IMR-90 (cell line): ENCODE results near the gene SARS1. TPM values are rescaled to one million over a fixed set of nuclear protein-coding genes. Genes with fewer than 3 reads are reported as not detected.

ENCODE experiments used
- ATAC-seq: fragments of 200-7000 bp; cut with Tn5 transposase; 2 replicates; pipeline ENCODE4 v1.9.1; 2020; ENCODE audit warnings: low read depth, mild to moderate bottlenecking, moderate library complexity
- BruUV-seq: library from RNA; stranded (reverse); fragments of 400-500 nt; replicated peaks from 2 replicates; lab custom pipeline; 2021; lab: Mats Ljungman, UMichigan
- CTCF ChIA-PET: fragments of 300-600 bp; formaldehyde crosslinking; extraction: SDS; loops from one replicate; lab custom pipeline; 2021; ENCODE audit warnings: antibody characterized with exemption; lab: Yijun Ruan, JAX
- POLR2A ChIA-PET: fragments of 300-600 bp; sonication (Branson Sonifier 250); formaldehyde crosslinking; loops from one replicate; lab custom pipeline; 2022; ENCODE audit warnings: antibody characterized with exemption; ENCODE audit not compliant: unreplicated experiment; lab: Charles Lee
- DNase-seq: peaks from one replicate; pipeline ENCODE4 v3.0.0; 2013
- H2AFZ ChIP-seq: replicated peaks from 2 replicates; pipeline ENCODE3; 2013; ENCODE audit warnings: low read length, mild to moderate bottlenecking; ENCODE audit not compliant: poor library complexity
- H2AK5ac ChIP-seq: 2 replicates; pipeline ENCODE4 v1.6.1; 2013; ENCODE audit warnings: low read depth, low read length, inconsistent platforms
- H2AK9ac ChIP-seq: replicated peaks from 2 replicates; pipeline ENCODE3; 2013; ENCODE audit warnings: mild to moderate bottlenecking, low read depth, low read length, moderate library complexity; ENCODE audit not compliant: poor library complexity
- H2BK120ac ChIP-seq: 2 replicates; pipeline ENCODE4 v1.6.1; 2013; ENCODE audit warnings: low read depth, low read length, inconsistent platforms
- H2BK15ac ChIP-seq: 3 replicates; pipeline ENCODE4 v1.6.1; 2013; ENCODE audit warnings: low read depth, low read length, inconsistent platforms
- H2BK20ac ChIP-seq: 2 replicates; pipeline ENCODE4 v1.6.1; 2013; ENCODE audit warnings: low read depth, mild to moderate bottlenecking, inconsistent platforms, low read length, moderate library complexity
- H2BK5ac ChIP-seq: 2 replicates; pipeline ENCODE4 v1.6.1; 2013; ENCODE audit warnings: mild to moderate bottlenecking, low read depth, low read length, inconsistent platforms; ENCODE audit not compliant: poor library complexity, severe bottlenecking
- H3K14ac ChIP-seq: replicated peaks from 2 replicates; pipeline ENCODE4 v1.6.1; 2013; ENCODE audit warnings: low read depth, low read length, inconsistent platforms
- H3K18ac ChIP-seq: 2 replicates; pipeline ENCODE4 v1.6.1; 2013; ENCODE audit warnings: low read depth, low read length, control low read depth
- H3K23ac ChIP-seq: 2 replicates; pipeline ENCODE4 v1.6.1; 2013; ENCODE audit warnings: low read depth, low read length, inconsistent platforms
- H3K27ac ChIP-seq: 2 replicates; pipeline ENCODE4 v1.5.1; 2013; ENCODE audit warnings: mild to moderate bottlenecking, control low read depth, low read length; ENCODE audit not compliant: insufficient read depth
- H3K27me3 ChIP-seq: 2 replicates; pipeline ENCODE4 v1.6.1; 2013; ENCODE audit warnings: low read length; ENCODE audit not compliant: control insufficient read depth, insufficient read depth
- H3K36me3 ChIP-seq: 2 replicates; pipeline ENCODE4 v1.6.1; 2013; ENCODE audit warnings: low read length, mixed read lengths; ENCODE audit not compliant: control insufficient read depth, insufficient read depth
- H3K4ac ChIP-seq: 2 replicates; pipeline ENCODE4 v1.6.1; 2013; ENCODE audit warnings: low read depth, low read length, inconsistent platforms
- H3K4me1 ChIP-seq: 2 replicates; pipeline ENCODE4 v1.6.1; 2013; ENCODE audit warnings: low read length, mixed read lengths; ENCODE audit not compliant: control insufficient read depth, insufficient read depth
- H3K4me2 ChIP-seq: 2 replicates; pipeline ENCODE4 v1.6.1; 2013; ENCODE audit warnings: low read depth, mild to moderate bottlenecking, control low read depth, low read length, moderate library complexity
- H3K4me3 ChIP-seq: 2 replicates; pipeline ENCODE4 v1.5.1; 2013; ENCODE audit warnings: low read depth, mild to moderate bottlenecking, control low read depth, low read length, moderate library complexity; ENCODE audit not compliant: insufficient read depth
- H3K56ac ChIP-seq: 2 replicates; pipeline ENCODE4 v1.6.1; 2013; ENCODE audit warnings: low read length, inconsistent platforms; ENCODE audit not compliant: insufficient read depth; ENCODE audit errors: extremely low read depth
- H3K79me1 ChIP-seq, 2 experiments: 2 replicates each; pipeline ENCODE4 v1.6.1; 2013; ENCODE audit warnings: low read length in 2 of 2, inconsistent platforms in 1 of 2, low read depth in 1 of 2
- H3K9ac ChIP-seq: 2 replicates; pipeline ENCODE4 v1.6.1; 2013; ENCODE audit warnings: low read depth, low read length, control low read depth
- H3K9me1 ChIP-seq: 2 replicates; pipeline ENCODE4 v1.6.1; 2013; ENCODE audit warnings: low read length, inconsistent platforms; ENCODE audit not compliant: insufficient read depth
- H3K9me3 ChIP-seq: 2 replicates; pipeline ENCODE4 v1.6.1; 2013; ENCODE audit warnings: low read length; ENCODE audit not compliant: control insufficient read depth, insufficient read depth
- H4K20me1 ChIP-seq: 2 replicates; pipeline ENCODE4 v1.6.1; 2013; ENCODE audit warnings: low read length, inconsistent platforms; ENCODE audit not compliant: insufficient read depth
- H4K5ac ChIP-seq: 2 replicates; pipeline ENCODE4 v1.6.1; 2013; ENCODE audit warnings: mild to moderate bottlenecking, low read depth, low read length, control low read depth
- H4K8ac ChIP-seq, 2 experiments: 2 replicates each; pipeline ENCODE4 v1.6.1; 2013; ENCODE audit warnings: low read depth in 2 of 2, low read length in 2 of 2, control low read depth in 1 of 2, inconsistent platforms in 1 of 2
- H4K91ac ChIP-seq: 2 replicates; pipeline ENCODE4 v1.6.1; 2013; ENCODE audit warnings: low read depth, low read length, inconsistent platforms; ENCODE audit not compliant: insufficient read depth
- CEBPB ChIP-seq: IDR thresholded peaks from 2 replicates; pipeline ENCODE4 v1.6.1; 2012; ENCODE audit warnings: low read depth, low read length, improper control_type of control experiment
- MAZ ChIP-seq: IDR thresholded peaks from 2 replicates; pipeline ENCODE4 v1.6.1; 2012; ENCODE audit warnings: low read depth, mild to moderate bottlenecking, low read length, improper control_type of control experiment, moderate library complexity, borderline replicate concordance
- MXI1 ChIP-seq: IDR thresholded peaks from 2 replicates; pipeline ENCODE4 v1.6.1; 2012; ENCODE audit warnings: low read depth, mild to moderate bottlenecking, low read length, moderate library complexity, borderline replicate concordance
- RAD21 ChIP-seq: IDR thresholded peaks from 2 replicates; pipeline ENCODE4 v1.6.1; 2012; ENCODE audit warnings: low read length, improper control_type of control experiment
- RCOR1 ChIP-seq: IDR thresholded peaks from 2 replicates; pipeline ENCODE4 v1.6.1; 2012; ENCODE audit warnings: mild to moderate bottlenecking, low read length, improper control_type of control experiment; ENCODE audit not compliant: insufficient replicate concordance
- WGBS, 2 experiments: methylation state at CpG; one replicate each; pipeline versions ENCODE4 v1.1.5 to v1.1.7; 2013; ENCODE audit warnings: missing lambda C conversion rate in 2 of 2; ENCODE audit not compliant: insufficient read length in 1 of 2; ENCODE audit errors: extremely low coverage in 2 of 2; 5-methylcytosine and 5-hydroxymethylcytosine counted together
- dilution Hi-C: fragments of 300-500 bp; cut with HindIII; formaldehyde crosslinking; loops from one replicate; pipeline ENCODE4 v1.14.3; 2018; ENCODE audit warnings: low sequenced_read_pairs; ENCODE audit not compliant: unreplicated experiment
- in situ Hi-C: fragments of 300-500 bp; cut with MboI; formaldehyde crosslinking; loops from 3 replicates; pipeline ENCODE4 v1.14.3; 2019; ENCODE audit warnings: low sequenced_read_pairs, inconsistent platforms, mixed read lengths
- intact Hi-C: fragments of 100-400 bp; cut with micrococcal nuclease; formaldehyde crosslinking; loops from 2 replicates; pipeline ENCODE4 v1.10.0; 2022
- polyA plus RNA-seq, 3 experiments: library from polyadenylated mRNA; depleted of rRNA; stranded (reverse); fragments of >200 nt; gene quantifications; 2 replicates each; pipeline ENCODE4 v1.2.3, GENCODE V29; 2012; ENCODE audit warnings: low replicate concordance in 1 of 3
- total RNA-seq: library from RNA; depleted of rRNA; stranded (reverse); fragments of >200 nt; gene quantifications from 2 replicates; pipeline ENCODE4 v1.2.3, GENCODE V29; 2012
- TF ChIP-seq, protein P1 (sequence below): conservative IDR thresholded peaks from 2 replicates; pipeline ENCODE4 v1.5.1; 2012; ENCODE audit warnings: mild to moderate bottlenecking, low read depth, low read length, improper control_type of control experiment
- TF ChIP-seq, protein P2 (sequence below): fragments of 150-350 bp; IDR thresholded peaks from 2 replicates; pipeline ENCODE4 v1.6.1; 2017; ENCODE audit warnings: mild to moderate bottlenecking, antibody characterized with exemption, low read length, low read depth
- TF ChIP-seq, protein P3 (sequence below): fragments of 150-350 bp; IDR thresholded peaks from 2 replicates; pipeline ENCODE4 v1.6.1; 2016; ENCODE audit warnings: low read depth, mild to moderate bottlenecking, low read length, moderate library complexity, borderline replicate concordance

SARS1 gene
- total and polyA plus RNA-seq, 2 of the 4 experiments (the other 2 are of a cell fraction) = 231 to 348 TPM

DNA sequence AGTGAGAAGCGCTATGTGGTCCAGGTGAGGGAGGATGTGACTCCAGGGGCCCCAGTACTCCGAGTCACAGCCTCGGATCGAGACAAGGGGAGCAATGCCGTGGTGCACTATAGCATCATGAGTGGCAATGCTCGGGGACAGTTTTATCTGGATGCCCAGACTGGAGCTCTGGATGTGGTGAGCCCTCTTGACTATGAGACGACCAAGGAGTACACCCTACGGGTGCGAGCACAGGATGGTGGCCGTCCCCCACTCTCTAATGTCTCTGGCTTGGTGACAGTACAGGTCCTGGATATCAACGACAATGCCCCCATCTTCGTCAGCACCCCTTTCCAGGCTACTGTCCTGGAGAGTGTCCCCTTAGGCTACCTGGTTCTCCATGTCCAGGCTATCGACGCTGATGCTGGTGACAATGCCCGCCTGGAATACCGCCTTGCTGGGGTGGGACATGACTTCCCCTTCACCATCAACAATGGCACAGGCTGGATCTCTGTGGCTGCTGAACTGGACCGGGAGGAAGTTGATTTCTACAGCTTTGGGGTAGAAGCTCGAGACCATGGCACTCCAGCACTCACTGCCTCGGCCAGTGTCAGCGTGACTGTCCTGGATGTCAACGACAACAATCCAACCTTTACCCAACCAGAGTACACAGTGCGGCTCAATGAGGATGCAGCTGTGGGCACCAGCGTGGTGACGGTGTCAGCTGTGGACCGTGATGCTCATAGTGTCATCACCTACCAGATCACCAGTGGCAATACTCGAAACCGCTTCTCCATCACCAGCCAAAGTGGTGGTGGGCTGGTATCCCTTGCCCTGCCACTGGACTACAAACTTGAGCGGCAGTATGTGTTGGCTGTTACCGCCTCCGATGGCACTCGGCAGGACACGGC is 37.8 kb downstream of the SARS1 start:
- dilution Hi-C loops = no loop called here
- H4K8ac ChIP-seq = no peak overlapping the region
- no peak overlapping the region; the same call in 1 of the 2 replicates for H2BK120ac ChIP-seq
- H3K4me2 ChIP-seq = no peak overlapping the region
- H3K4ac ChIP-seq = no peak overlapping the region
- H3K14ac ChIP-seq = no peak overlapping the region
- H2BK20ac ChIP-seq = no peak overlapping the region
- no peak overlapping the region for H3K56ac ChIP-seq
- H4K5ac ChIP-seq = no peak overlapping the region
- no peak overlapping the region for H4K91ac ChIP-seq
- H3K23ac ChIP-seq = no peak overlapping the region
- no peak overlapping the region for H2BK15ac ChIP-seq
- intact Hi-C loops = no loop called here
- BruUV-seq = no TSS peak
- in situ Hi-C loops = no loop called here
- H4K20me1 ChIP-seq = no peaks in the 10 kb centered on the region
- no peaks in the 10 kb centered on the region for H3K9me3 ChIP-seq
- ATAC-seq = no peak
- H2AK5ac ChIP-seq = no peak overlapping the region
- DNase-seq = no peak
- WGBS, 2 experiments = 97% methylated on average over 12 of the region's 32 CpGs; no CpG with 5 or more reads in 1 of the 2 experiments
- peaks cover 22% of the 10 kb centered on the region for H3K4me1 ChIP-seq
- H3K4me3 ChIP-seq = no peak overlapping the region
- 0 out of 4 replicates have a peak, but pooled peaks cover 0 to 8% of the 10 kb centered on the region in 2 experiments for H3K79me1 ChIP-seq
- H3K9ac ChIP-seq = no peak overlapping the region
- no peaks in the 10 kb centered on the region; the same call in 1 of the 2 replicates for H3K9me1 ChIP-seq
- H3K27me3 ChIP-seq = no peaks in the 10 kb centered on the region
- POLR2A ChIA-PET = no interaction called here
- no peaks in the 10 kb centered on the region for H3K36me3 ChIP-seq
- H2BK5ac ChIP-seq = no peak overlapping the region
- H3K27ac ChIP-seq = no peak overlapping the region
- H3K18ac ChIP-seq = no peak overlapping the region
- TF ChIP-seq, protein P1, sequence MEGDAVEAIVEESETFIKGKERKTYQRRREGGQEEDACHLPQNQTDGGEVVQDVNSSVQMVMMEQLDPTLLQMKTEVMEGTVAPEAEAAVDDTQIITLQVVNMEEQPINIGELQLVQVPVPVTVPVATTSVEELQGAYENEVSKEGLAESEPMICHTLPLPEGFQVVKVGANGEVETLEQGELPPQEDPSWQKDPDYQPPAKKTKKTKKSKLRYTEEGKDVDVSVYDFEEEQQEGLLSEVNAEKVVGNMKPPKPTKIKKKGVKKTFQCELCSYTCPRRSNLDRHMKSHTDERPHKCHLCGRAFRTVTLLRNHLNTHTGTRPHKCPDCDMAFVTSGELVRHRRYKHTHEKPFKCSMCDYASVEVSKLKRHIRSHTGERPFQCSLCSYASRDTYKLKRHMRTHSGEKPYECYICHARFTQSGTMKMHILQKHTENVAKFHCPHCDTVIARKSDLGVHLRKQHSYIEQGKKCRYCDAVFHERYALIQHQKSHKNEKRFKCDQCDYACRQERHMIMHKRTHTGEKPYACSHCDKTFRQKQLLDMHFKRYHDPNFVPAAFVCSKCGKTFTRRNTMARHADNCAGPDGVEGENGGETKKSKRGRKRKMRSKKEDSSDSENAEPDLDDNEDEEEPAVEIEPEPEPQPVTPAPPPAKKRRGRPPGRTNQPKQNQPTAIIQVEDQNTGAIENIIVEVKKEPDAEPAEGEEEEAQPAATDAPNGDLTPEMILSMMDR = no peak
- TF ChIP-seq RCOR1 = no peak
- no peak for TF ChIP-seq CEBPB
- TF ChIP-seq MXI1 = no peak
- TF ChIP-seq RAD21 = no peak
- TF ChIP-seq, protein P2, sequence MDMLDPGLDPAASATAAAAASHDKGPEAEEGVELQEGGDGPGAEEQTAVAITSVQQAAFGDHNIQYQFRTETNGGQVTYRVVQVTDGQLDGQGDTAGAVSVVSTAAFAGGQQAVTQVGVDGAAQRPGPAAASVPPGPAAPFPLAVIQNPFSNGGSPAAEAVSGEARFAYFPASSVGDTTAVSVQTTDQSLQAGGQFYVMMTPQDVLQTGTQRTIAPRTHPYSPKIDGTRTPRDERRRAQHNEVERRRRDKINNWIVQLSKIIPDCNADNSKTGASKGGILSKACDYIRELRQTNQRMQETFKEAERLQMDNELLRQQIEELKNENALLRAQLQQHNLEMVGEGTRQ = no peak
- TF ChIP-seq, protein P3, sequence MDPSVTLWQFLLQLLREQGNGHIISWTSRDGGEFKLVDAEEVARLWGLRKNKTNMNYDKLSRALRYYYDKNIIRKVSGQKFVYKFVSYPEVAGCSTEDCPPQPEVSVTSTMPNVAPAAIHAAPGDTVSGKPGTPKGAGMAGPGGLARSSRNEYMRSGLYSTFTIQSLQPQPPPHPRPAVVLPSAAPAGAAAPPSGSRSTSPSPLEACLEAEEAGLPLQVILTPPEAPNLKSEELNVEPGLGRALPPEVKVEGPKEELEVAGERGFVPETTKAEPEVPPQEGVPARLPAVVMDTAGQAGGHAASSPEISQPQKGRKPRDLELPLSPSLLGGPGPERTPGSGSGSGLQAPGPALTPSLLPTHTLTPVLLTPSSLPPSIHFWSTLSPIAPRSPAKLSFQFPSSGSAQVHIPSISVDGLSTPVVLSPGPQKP = no peak
- TF ChIP-seq MAZ = no peak
- H2AFZ ChIP-seq = no peak overlapping the region
- H2AK9ac ChIP-seq = no peak overlapping the region
- CTCF ChIA-PET = no interaction called here
